HG03280 (cell line): ENCODE results near the gene DNAH10.
"Not testable (repeated sequence)": the region's sequence is repeated elsewhere in the genome, so short reads cannot be mapped to it uniquely, and the experiment has no call there.

ENCODE experiments used
- ATAC-seq: cut with Tn5 transposase; IDR thresholded peaks from one replicate; pipeline ENCODE4 v1.9.1; 2021; ENCODE audit warnings: mild to moderate bottlenecking, moderate library complexity; ENCODE audit not compliant: unreplicated experiment

The DNAH10 gene

DNA sequence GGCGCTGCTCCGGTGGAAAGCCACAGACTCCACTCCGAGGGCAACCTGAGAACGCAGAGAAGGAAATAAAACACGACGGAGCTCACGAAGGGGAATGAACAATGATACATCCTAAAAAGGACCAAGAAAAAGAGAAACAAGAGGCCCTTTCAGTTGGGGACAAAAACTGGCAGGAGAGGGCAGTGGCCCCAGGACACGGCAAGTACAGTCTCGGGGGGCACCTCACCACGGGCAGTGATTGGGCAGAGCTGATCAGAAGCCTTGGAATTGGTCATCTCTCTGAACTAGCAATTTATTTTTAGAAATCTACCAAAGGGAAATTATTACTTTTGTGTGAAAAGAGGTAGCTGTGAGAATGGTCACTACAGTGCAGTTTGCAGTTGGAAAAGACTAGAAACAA is 182.6 kb downstream of the DNAH10 start:
- ATAC-seq = no peak

GRCh38 chr12:123945287-123946151 is 183.4 kb downstream of the DNAH10 start:
- no peak for ATAC-seq

DNA sequence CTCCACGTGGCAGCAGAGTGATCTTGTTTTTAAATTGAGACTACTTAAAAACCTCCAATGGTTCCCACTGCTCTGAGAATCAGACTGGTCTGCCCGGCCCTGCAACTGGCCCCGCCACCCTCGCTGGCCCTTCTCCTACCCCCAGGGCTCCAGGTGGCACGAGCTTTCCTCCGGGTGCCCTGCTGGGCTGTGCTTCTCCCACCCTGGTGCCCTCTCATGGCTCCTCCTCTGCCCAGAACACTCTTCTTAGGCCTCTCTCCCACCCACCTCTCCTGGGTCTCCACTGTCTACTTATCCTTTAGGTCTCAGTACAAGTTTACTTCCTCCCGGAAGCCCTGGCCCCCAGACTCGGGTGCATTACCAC is 184.0 kb downstream of the DNAH10 start:
- ATAC-seq = no peak

GRCh38 chr12:123946516-123947505 is 184.7 kb downstream of the DNAH10 start:
- ATAC-seq = not testable (repeated sequence)

DNA sequence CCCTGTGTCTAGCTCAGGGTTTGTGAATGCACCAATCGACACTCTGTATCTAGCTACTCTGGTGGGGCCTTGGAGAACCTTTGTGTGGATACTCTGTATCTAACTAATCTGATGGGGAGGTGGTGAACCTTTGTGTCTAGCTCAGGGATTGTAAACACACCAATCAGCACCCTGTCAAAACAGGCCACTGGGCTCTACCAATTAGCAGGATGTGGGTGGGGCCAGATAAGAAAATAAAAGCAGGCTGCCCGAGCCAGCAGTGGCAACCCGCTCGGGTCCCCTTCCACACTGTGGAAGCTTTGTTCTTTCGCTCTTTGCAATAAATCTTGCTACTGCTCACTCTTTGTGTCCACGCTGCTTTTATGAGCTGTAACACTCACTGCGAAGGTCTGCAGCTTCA is 185.4 kb downstream of the DNAH10 start:
- not testable (repeated sequence) for ATAC-seq

DNA sequence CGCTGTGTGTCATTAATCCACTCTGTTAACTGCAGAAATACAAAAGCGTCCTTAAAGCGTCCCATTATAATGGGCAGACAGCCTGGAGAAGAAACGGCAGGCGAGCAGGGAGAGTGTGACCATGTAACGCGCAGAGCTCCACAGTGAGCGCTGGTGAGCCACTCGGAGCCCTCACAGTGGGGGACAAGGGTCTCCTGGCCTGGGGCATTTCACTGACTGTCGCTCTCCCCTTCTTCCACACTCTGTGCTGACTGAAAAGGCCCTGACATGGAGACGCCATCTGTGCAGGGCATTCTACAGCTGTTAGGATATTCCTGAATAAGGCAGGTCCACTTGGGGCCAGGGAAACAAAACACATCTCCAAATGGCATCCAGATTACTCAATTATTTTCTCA is 186.3 kb downstream of the DNAH10 start:
- no peak for ATAC-seq

GRCh38 chr12:123948796-123949769 is 187.0 kb downstream of the DNAH10 start:
- no peak for ATAC-seq

DNA sequence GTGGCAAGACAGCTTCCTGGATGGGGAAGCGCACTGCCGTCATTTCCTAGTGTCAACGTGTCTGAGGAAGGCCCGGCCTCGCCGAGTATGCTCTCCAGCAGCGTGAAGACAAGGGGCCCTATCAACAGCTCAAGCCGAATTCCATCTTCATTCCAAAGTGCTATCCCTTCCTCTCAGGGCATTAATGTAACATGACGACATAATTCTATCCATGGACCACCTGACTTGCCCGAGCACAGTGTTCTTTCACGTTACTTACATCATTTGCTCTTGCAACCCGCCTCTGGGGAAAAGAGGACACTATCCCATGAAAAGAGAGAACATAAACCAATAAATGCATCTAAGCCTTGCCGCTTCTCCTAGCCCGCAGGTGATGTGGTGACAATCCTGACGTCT is 187.7 kb downstream of the DNAH10 start:
- no peak for ATAC-seq

- ATAC-seq = no peak
Measured at GRCh38 chr12:123950476-123951349, 188.6 kb downstream of the DNAH10 start.

DNA sequence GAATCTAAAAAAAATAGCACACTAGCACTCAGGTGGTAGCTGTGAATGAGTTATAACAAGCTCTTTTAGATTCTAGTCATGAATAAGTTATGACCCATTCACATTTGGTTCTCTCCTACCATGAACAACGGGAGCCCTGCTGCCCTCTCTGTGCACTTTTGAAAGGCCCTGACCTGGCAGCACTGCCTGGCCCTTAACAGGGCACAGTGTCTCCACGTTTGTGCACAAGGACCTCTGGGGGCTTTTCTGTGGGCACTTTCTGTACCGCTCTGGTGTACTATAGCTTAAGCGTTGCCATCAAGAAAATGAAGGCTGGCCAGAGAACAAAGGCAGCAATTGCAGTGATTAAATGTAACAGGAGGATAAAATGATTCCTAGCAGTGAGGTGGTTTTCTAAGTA is 189.4 kb downstream of the DNAH10 start:
- no peak for ATAC-seq

GRCh38 chr12:123952037-123952436 is 189.9 kb downstream of the DNAH10 start:
- no peak for ATAC-seq

DNA sequence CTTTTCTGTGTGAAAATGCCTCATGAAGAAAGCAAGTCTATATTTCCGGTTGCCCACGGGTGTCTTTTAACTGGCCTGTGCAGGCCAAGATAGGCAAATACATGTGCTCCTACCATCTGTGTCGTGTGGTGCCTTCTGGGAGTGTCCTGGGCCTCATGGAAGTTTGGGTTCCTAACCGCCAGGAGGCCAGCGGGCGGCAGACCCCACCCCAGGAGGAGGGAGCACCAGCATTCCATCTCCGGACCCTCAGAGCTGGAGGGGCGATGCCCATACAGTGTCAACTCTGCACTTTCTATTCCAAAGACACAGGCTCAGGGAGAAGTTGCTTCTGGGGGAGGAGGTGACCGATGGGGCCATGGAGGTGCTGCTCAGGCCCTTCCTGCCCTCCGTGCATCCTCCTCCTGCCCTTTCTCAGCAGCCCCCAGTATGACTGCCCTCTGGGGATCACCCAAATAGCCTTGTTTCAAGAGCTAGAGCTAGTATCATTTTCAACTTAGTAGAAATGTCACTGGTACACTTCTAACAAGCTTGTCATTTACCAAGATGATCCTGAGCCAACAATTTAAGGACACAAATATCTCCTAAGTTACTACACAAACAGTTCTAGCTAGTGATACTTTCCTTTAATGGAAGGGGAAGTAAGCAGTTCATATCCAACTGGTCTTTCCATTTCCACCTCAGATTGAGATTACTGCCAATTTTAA is 192.7 kb downstream of the DNAH10 start:
- no peak for ATAC-seq

DNA sequence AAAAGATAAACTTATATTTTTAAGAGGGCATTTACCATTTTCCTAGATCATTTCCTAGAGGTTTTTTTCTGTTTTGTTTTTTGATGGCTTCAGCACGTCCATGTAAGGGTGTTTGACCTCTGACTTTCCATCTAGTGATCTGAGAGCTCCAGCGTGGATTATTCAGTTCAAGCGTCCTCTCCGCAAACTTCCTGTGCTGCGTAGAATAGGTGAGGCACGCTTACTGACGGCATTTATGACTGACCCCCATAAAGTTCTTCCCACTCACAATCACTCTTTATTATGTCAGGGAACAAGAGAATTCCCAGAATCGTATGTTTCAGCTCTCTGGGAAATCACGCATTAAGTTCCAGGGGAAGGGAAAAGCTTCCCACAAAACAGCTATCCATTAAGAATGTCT is 194.1 kb downstream of the DNAH10 start:
- no peak for ATAC-seq

- no peak for ATAC-seq
Measured at GRCh38 chr12:123957196-123957595, 195.1 kb downstream of the DNAH10 start.

- ATAC-seq = no peak
Measured at GRCh38 chr12:123958462-123958861, 196.4 kb downstream of the DNAH10 start.

DNA sequence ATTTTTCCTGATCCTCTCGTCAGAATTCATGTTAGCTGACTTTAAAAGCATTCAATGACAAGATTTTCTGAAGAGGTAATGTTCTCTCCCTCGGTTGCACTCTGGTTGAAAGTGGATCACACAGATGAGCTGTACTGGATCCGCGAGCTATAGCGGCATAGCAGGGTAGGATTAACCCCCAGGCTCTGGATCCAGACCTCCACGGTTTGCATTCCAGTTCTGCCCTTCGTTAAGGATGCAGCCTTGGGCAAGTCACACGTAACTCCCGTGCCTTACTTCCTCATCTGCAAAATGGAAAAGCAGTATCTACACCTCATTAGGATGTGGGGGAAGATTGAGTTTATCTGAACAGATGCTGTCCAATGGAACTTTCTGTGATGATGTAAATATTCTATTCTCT is 196.8 kb downstream of the DNAH10 start:
- no peak for ATAC-seq

DNA sequence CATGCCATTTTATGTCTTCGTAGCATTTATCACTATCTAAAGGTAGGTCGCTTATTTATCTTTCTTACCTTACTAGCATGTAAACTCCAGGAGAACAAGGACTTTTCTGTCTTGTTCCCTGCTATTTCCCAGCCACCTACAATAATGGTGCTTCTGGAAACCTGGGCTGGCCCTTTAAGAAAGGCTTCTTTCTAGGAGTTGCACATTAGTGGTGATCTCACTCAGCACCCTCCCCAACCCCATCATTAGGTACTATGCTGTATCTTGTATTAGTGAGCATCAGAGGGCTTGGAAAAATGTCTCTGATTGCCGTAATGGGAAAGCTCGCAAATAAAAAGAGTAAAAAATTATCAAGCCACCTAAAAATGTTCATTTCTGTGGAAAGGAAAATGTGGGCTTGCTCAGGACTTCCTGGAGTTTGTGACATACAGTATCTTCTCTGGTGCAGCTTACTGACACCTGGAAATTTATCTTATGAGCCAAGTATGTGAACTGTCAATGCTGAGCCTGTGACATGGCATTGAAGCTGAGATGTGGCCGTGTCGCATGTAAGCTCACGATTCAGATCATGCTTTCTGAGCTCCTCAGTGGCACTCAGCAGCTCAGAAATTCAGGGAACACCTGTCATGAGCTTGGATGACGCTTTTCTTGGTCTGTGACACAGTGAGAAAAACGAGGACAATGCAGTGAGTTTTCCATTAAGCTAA is 198.1 kb downstream of the DNAH10 start:
- ATAC-seq = no peak

GRCh38 chr12:123960856-123961255 is 198.8 kb downstream of the DNAH10 start:
- ATAC-seq = no peak
